ENCODE results near the gene EXD2.
"Not testable (repeated sequence)": the region's sequence is repeated elsewhere in the genome, so short reads cannot be mapped to it uniquely, and the experiment has no call there.

The EXD2 gene

GRCh38 chr14:69282448-69282847 lies 91.2 kb downstream of the EXD2 start:
- DNase-seq = no peak

- DNase-seq = no peak
Measured at GRCh38 chr14:69284170-69284569, 92.9 kb downstream of the EXD2 start.

- DNase-seq = no peak
Measured at GRCh38 chr14:69285661-69286255, 94.5 kb downstream of the EXD2 start.

GRCh38 chr14:69287098-69288010 lies 96.1 kb downstream of the EXD2 start:
- no peak for DNase-seq

GRCh38 chr14:69288011-69288771 lies 96.9 kb downstream of the EXD2 start:
- no peak for DNase-seq

GRCh38 chr14:69288956-69289705 lies 97.8 kb downstream of the EXD2 start:
- DNase-seq = no peak

GRCh38 chr14:69289811-69290520 lies 98.7 kb downstream of the EXD2 start:
- DNase-seq = no peak

- not testable (repeated sequence) for DNase-seq
Measured at GRCh38 chr14:69290881-69291280, 99.6 kb downstream of the EXD2 start.

GRCh38 chr14:69291396-69291795 lies 100.1 kb downstream of the EXD2 start:
- no peak for DNase-seq

- DNase-seq = no peak
Measured at GRCh38 chr14:69291891-69292561, 100.7 kb downstream of the EXD2 start.

Measured in bone marrow (tissue), 2 donors.